Mesenchymal stem cell (in vitro differentiated cells and primary cell): ENCODE measurements around the gene GGA3.

Experiments used
- DNase-seq: peaks from one replicate; pipeline ENCODE4 v3.0.0-alpha.2; 2013
- H2AFZ ChIP-seq: one replicate; pipeline ENCODE4 v1.6.1; 2013; ENCODE audit warnings: low read depth, mild to moderate bottlenecking, control low read depth, inconsistent platforms, low read length, moderate library complexity
- H2AK5ac ChIP-seq: 2 replicates; pipeline ENCODE4 v1.6.1; 2013; ENCODE audit warnings: low read length, moderate library complexity, mild to moderate bottlenecking, inconsistent platforms; ENCODE audit not compliant: severe bottlenecking
- H2BK120ac ChIP-seq: one replicate; pipeline ENCODE4 v1.6.1; 2013; ENCODE audit warnings: low read depth, mild to moderate bottlenecking, inconsistent platforms, low read length, moderate library complexity
- H2BK12ac ChIP-seq, 2 experiments: one replicate each; pipeline ENCODE4 v1.6.1; 2013; ENCODE audit warnings: inconsistent platforms in 2 of 2, low read length in 2 of 2, mild to moderate bottlenecking in 2 of 2, moderate library complexity in 2 of 2, control low read depth in 1 of 2
- H2BK15ac ChIP-seq: one replicate; pipeline ENCODE4 v1.6.1; 2013; ENCODE audit warnings: mild to moderate bottlenecking, low read depth, inconsistent platforms; ENCODE audit not compliant: poor library complexity, severe bottlenecking
- H2BK5ac ChIP-seq: 2 replicates; pipeline ENCODE4 v1.6.1; 2013; ENCODE audit warnings: low read depth, mild to moderate bottlenecking, low read length, control low read depth, inconsistent platforms; ENCODE audit not compliant: poor library complexity, severe bottlenecking
- H3K14ac ChIP-seq, 2 experiments: one replicate each; pipeline ENCODE4 v1.6.1; 2013; ENCODE audit warnings: inconsistent platforms in 2 of 2, low read length in 2 of 2, control low read depth in 1 of 2, mild to moderate bottlenecking in 1 of 2, moderate library complexity in 1 of 2
- H3K18ac ChIP-seq, 2 experiments: one replicate each; pipeline ENCODE4 v1.6.1; 2013; ENCODE audit warnings: inconsistent platforms in 2 of 2, low read length in 2 of 2, control low read depth in 1 of 2, low read depth in 1 of 2, mild to moderate bottlenecking in 1 of 2
- H3K23ac ChIP-seq, 2 experiments: one replicate each; pipeline ENCODE4 v1.6.1; 2013; ENCODE audit warnings: inconsistent platforms in 2 of 2, low read length in 2 of 2, mild to moderate bottlenecking in 2 of 2, moderate library complexity in 2 of 2, control low read depth in 1 of 2
- H3K27ac ChIP-seq: 2 replicates; pipeline ENCODE4 v1.5.1; 2013; ENCODE audit warnings: mild to moderate bottlenecking, moderate library complexity, low read length, control low read depth, inconsistent platforms; ENCODE audit not compliant: poor library complexity, severe bottlenecking
- H3K27me3 ChIP-seq, 2 experiments: 2 replicates each; pipeline versions ENCODE4 v1.6.1 to v1.7.0; 2013; ENCODE audit warnings: low read length in 2 of 2, mild to moderate bottlenecking in 2 of 2, moderate library complexity in 2 of 2, control low read depth in 1 of 2, inconsistent platforms in 1 of 2; ENCODE audit not compliant: control insufficient read depth in 1 of 2, insufficient read depth in 1 of 2
- H3K36me3 ChIP-seq, 2 experiments: 2 replicates each; pipeline versions ENCODE4 v1.6.1 to v1.7.0; 2013; ENCODE audit warnings: low read length in 2 of 2, control low read depth in 1 of 2, inconsistent platforms in 1 of 2, low read depth in 1 of 2, mild to moderate bottlenecking in 1 of 2; ENCODE audit not compliant: insufficient read depth in 2 of 2, control insufficient read depth in 1 of 2
- H3K4ac ChIP-seq, 2 experiments: one replicate each; pipeline ENCODE4 v1.6.1; 2013; ENCODE audit warnings: inconsistent platforms in 2 of 2, low read length in 2 of 2, mild to moderate bottlenecking in 2 of 2, moderate library complexity in 2 of 2, control low read depth in 1 of 2, low read depth in 1 of 2
- H3K4me1 ChIP-seq: 2 replicates; pipeline ENCODE4 v1.6.1; 2013; ENCODE audit warnings: low read depth, low read length, control low read depth; ENCODE audit not compliant: control insufficient read depth, insufficient read depth
- H3K4me2 ChIP-seq: 2 replicates; pipeline ENCODE4 v1.6.1; 2013; ENCODE audit warnings: low read length, mild to moderate bottlenecking, inconsistent platforms; ENCODE audit not compliant: poor library complexity, severe bottlenecking
- H3K4me3 ChIP-seq, 2 experiments: 2 replicates each; pipeline versions ENCODE4 v1.5.1 to v1.7.0; 2013; ENCODE audit warnings: low read length in 2 of 2, mild to moderate bottlenecking in 2 of 2, control low read depth in 1 of 2, low read depth in 1 of 2; ENCODE audit not compliant: insufficient read depth in 1 of 2
- H3K79me1 ChIP-seq: replicated peaks from 2 replicates; pipeline ENCODE4 v1.6.1; 2013; ENCODE audit warnings: mild to moderate bottlenecking, control low read depth, low read length, inconsistent platforms; ENCODE audit not compliant: poor library complexity, severe bottlenecking
- H3K9ac ChIP-seq: 2 replicates; pipeline ENCODE4 v1.7.0; 2013; ENCODE audit warnings: mild to moderate bottlenecking, low read length, moderate library complexity
- H3K9me3 ChIP-seq: 2 replicates; pipeline ENCODE4 v1.7.0; 2013; ENCODE audit warnings: mild to moderate bottlenecking, low read length; ENCODE audit not compliant: control insufficient read depth
- H4K8ac ChIP-seq: one replicate; pipeline ENCODE4 v1.6.1; 2013; ENCODE audit warnings: inconsistent platforms, mild to moderate bottlenecking, low read length, moderate library complexity
- H4K91ac ChIP-seq: one replicate; pipeline ENCODE4 v1.6.1; 2013; ENCODE audit warnings: mild to moderate bottlenecking, low read length, inconsistent platforms
- WGBS: methylation state at CpG from one replicate; pipeline ENCODE4 v1.1.7; 2013; ENCODE audit warnings: mixed read lengths; 5-methylcytosine and 5-hydroxymethylcytosine counted together

The GGA3 gene

DNA sequence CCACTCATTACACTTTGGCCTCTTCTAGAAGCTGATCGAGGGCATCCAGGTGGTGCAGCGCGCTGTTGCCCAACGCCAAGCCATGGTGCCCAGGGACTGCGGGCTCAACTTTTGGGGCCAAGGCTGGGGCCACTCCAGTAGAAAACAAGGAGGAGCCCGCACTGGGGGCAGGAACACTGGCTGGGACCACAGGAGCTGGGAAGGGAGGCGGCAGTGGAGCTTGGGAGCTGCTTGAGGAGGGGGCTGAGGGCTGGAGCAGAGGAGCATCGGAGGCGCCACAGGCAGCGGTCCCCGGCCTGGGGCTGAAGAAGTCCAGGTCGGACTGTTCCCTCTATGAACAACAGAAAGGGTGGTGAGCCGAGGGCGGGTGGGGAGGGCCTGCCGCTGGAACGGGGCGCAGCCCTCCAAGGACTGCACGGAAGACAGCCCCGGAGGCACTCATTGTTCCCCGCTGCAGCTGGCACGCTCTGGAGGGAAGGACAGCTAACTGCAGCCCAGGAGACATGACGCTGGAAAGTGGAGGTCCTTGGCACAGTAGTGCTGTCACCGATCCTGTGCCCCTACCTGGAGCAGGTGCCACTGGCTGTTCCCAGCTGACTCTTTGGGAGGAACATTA lies 21.5 kb downstream of the GGA3 start:
- no peaks in the 10 kb centered on the region for H3K27me3 ChIP-seq

DNA sequence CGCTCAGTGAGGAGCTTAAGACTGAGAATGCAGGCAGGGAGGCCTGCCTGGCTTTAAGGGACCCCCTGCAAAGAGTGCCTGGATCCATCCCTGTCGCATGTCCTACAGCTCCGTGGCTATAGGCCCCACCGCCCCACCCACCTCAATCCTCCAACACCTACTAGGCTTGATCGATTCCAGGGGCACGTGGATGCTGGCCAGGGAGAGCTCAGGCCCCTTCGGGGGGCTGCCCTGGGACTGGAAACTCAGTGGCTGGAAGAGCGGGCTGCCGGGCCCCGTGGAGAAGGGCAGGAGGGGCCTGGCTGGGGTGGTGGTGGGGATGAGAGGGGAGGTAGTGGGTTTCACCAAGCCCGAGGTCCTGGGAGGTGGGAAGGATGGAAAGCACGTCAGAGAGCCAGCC lies 22.2 kb downstream of the GGA3 start:
- H3K36me3 ChIP-seq, result peaks cover 92 to 97% of the 10 kb centered on the region in 2 experiments
- H2AK5ac ChIP-seq, result no peak overlapping the region

More for the DNA sequence above, 21.5 kb downstream of the GGA3 start:
- no peak for DNase-seq
- Histone ChIP-seq H3K4me2 (no peak overlapping the region), H2AK5ac (no peak overlapping the region), H3K9me3 (no peaks in the 10 kb centered on the region), H3K14ac (no peak overlapping the region), H3K27ac (no peak overlapping the region), H4K91ac (no peak overlapping the region), H3K79me1 (peaks cover 16% of the 10 kb centered on the region), H3K18ac (no peak overlapping the region), H3K9ac (peak overlapping the region; percentile 65), H3K36me3 (peaks cover 94 to 97% of the 10 kb centered on the region in 2 experiments), H2AFZ (no peak overlapping the region), H2BK15ac (no peak overlapping the region), H3K4me3 (no peak overlapping the region), H3K4ac (no peak overlapping the region), H2BK120ac (no peak overlapping the region), H3K4me1 (no peaks in the 10 kb centered on the region), H2BK12ac (no peak overlapping the region), H4K8ac (peak overlapping the region; percentile 21), H3K23ac (no peak overlapping the region), H2BK5ac (no peak overlapping the region)
- WGBS, result 97% methylated on average over 23 of the region's 23 CpGs

DNA sequence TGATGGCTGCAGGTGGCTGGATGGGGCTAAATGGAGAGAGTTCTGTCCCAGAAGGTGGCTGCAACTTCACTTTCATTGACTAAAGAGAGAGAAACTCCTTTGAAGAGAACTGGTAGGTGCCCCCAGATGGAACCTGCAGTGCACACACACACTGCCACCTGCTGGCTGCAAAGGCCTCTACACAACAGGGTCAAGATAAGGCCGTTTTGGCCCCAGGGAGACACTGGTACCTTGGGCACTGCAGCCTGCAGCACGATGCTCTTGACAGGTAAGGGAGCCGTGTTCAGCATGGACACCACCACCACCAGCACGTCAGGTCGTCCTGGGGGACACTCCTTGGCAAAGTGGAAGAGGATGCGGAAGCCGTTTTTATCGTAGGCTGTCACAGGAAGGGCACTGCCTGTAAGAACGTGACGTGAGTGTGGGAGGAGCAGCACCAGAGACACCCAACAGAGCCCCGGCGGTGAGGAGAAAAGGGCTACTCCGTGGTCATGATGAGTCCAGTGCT lies 22.7 kb downstream of the GGA3 start:
- Histone ChIP-seq H3K36me3 (peaks cover 87 to 94% of the 10 kb centered on the region in 2 experiments), H4K8ac (no peak overlapping the region), H2AK5ac (no peak overlapping the region), H3K4me1 (no peaks in the 10 kb centered on the region), H3K18ac (no peak overlapping the region), H2AFZ (no peak overlapping the region), H3K23ac (no peak overlapping the region), H3K27ac (no peak overlapping the region), H3K27me3 (no peaks in the 10 kb centered on the region), H3K79me1 (peaks cover 12% of the 10 kb centered on the region), H3K4me3 (no peak overlapping the region), H3K4ac (no peak overlapping the region), H4K91ac (no peak overlapping the region), H3K9ac (no peak overlapping the region), H2BK120ac (no peak overlapping the region), H2BK15ac (no peak overlapping the region), H3K14ac (no peak overlapping the region), H3K4me2 (no peak overlapping the region), H2BK12ac (no peak overlapping the region), H2BK5ac (no peak overlapping the region), H3K9me3 (no peaks in the 10 kb centered on the region)
- 73% methylated on average over 13 of the region's 13 CpGs for WGBS
- peak; percentile 67 for DNase-seq

More for the DNA sequence above, 22.2 kb downstream of the GGA3 start:
- no peak overlapping the region for H2BK15ac ChIP-seq
- H4K8ac ChIP-seq, result no peak overlapping the region
- no peak overlapping the region for H3K23ac ChIP-seq
- no peak overlapping the region for H3K27ac ChIP-seq
- WGBS, result 94% methylated on average over 9 of the region's 12 CpGs
- no peak for DNase-seq
- no peaks in the 10 kb centered on the region for H3K27me3 ChIP-seq
- no peak overlapping the region for H3K18ac ChIP-seq
- H2AFZ ChIP-seq, result no peak overlapping the region
- no peak overlapping the region for H4K91ac ChIP-seq
- no peak overlapping the region for H2BK120ac ChIP-seq
- no peak overlapping the region for H3K4ac ChIP-seq
- no peak overlapping the region for H3K4me3 ChIP-seq
- H3K9ac ChIP-seq, result no peak overlapping the region
- no peak overlapping the region for H3K14ac ChIP-seq
- peaks cover 14% of the 10 kb centered on the region for H3K79me1 ChIP-seq
- H3K4me2 ChIP-seq, result no peak overlapping the region
- H3K9me3 ChIP-seq, result no peaks in the 10 kb centered on the region
- H2BK5ac ChIP-seq, result no peak overlapping the region
- H2BK12ac ChIP-seq, result no peak overlapping the region
- no peaks in the 10 kb centered on the region for H3K4me1 ChIP-seq

DNA sequence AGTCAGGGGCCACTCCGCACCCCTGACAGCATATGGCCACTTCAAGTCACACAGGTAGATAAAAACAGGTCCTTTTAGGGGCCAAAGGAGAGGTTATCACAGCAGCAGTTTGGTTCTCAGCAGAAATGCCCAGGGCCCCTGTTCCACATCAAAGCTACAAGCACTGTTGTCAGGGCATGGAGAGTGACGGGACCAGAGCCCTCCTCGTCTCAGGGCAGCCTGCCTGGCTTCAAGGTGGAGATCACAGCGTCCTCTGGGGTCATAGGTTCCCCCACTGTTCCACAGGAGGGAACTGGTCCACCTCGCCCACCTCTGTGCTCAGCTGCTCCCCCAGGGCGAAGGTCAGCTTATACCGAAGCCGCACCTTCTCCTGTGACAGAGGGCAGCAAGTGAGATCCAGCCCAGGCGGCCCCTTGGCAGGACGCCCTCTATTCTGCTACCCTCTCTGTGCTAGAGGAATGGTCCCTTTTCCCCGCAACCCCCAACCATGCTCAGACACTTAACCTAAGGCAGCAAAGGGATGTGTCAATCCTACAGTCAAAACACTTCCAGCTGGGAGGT lies 23.3 kb downstream of the GGA3 start:
- H3K27me3 ChIP-seq, result no peaks in the 10 kb centered on the region
- H3K4me3 ChIP-seq, result no peak overlapping the region
- no peak overlapping the region for H3K14ac ChIP-seq
- no peak overlapping the region for H2BK120ac ChIP-seq
- H3K79me1 ChIP-seq, result peaks cover 11% of the 10 kb centered on the region
- H3K4me2 ChIP-seq, result no peak overlapping the region
- H4K91ac ChIP-seq, result no peak overlapping the region
- peaks cover 81 to 91% of the 10 kb centered on the region in 2 experiments for H3K36me3 ChIP-seq
- H3K9me3 ChIP-seq, result no peaks in the 10 kb centered on the region
- no peak overlapping the region for H2BK5ac ChIP-seq
- H2AFZ ChIP-seq, result no peak overlapping the region
- no peak overlapping the region for H3K4ac ChIP-seq
- no peak overlapping the region for H4K8ac ChIP-seq
- no peak overlapping the region for H3K18ac ChIP-seq
- H3K9ac ChIP-seq, result no peak overlapping the region
- no peak overlapping the region for H3K27ac ChIP-seq
- no peak overlapping the region for H2AK5ac ChIP-seq
- DNase-seq, result no peak
- no peaks in the 10 kb centered on the region for H3K4me1 ChIP-seq
- no peak overlapping the region for H2BK15ac ChIP-seq
- H3K23ac ChIP-seq, result no peak overlapping the region
- 94% methylated on average over 11 of the region's 11 CpGs for WGBS
- H2BK12ac ChIP-seq, result no peak overlapping the region
